Natural killer cell (primary cell): ENCODE data around the gene RNF144B. TPM values are rescaled to one million over a fixed set of nuclear protein-coding genes. Genes with fewer than 3 reads are reported as not detected.

Source experiments
- ATAC-seq, 3 donors: fragments of 150-1000 bp in 2 of 3; fragments of 200-7000 bp in 1 of 3; cut with Tn5 transposase; 1 replicate in 1 of 3; 2 replicates in 2 of 3; pipeline ENCODE4 v1.10.0; 2021; ENCODE audit warnings: mild to moderate bottlenecking in 2 of 3, moderate library complexity in 2 of 3
- DNase-seq, 2 donors: peaks; one replicate each; pipeline versions ENCODE4 v3.0.0 to v3.0.0-alpha.2; 2013 to 2021; ENCODE audit warnings: mixed read lengths in 1 of 2
- H3K27ac ChIP-seq: one replicate; pipeline ENCODE4 v1.5.1; 2013; ENCODE audit warnings: mild to moderate bottlenecking, low read length
- H3K27me3 ChIP-seq: one replicate; pipeline ENCODE4 v1.6.1; 2013; ENCODE audit warnings: low read length; ENCODE audit not compliant: control insufficient read depth, insufficient read depth
- H3K36me3 ChIP-seq: one replicate; pipeline ENCODE4 v1.6.1; 2013; ENCODE audit warnings: low read length; ENCODE audit not compliant: control insufficient read depth, insufficient read depth
- H3K4me1 ChIP-seq: one replicate; pipeline ENCODE4 v1.6.1; 2013; ENCODE audit warnings: low read length; ENCODE audit not compliant: control insufficient read depth, insufficient read depth
- H3K4me3 ChIP-seq: one replicate; pipeline ENCODE4 v1.5.1; 2013; ENCODE audit warnings: low read length
- H3K9me3 ChIP-seq: one replicate; pipeline ENCODE4 v1.6.1; 2013; ENCODE audit warnings: low read length; ENCODE audit not compliant: control insufficient read depth, insufficient read depth
- H3K27ac Mint-ChIP-seq, 2 donors: one replicate each; pipeline ENCODE4 v1.8.0; 2022; ENCODE audit warnings: mild to moderate bottlenecking in 2 of 2, mixed read lengths in 2 of 2, moderate library complexity in 1 of 2
- H3K27me3 Mint-ChIP-seq, 2 donors: one replicate each; pipeline ENCODE4 v1.8.0; 2022; ENCODE audit warnings: low read depth in 2 of 2, mixed read lengths in 2 of 2
- H3K36me3 Mint-ChIP-seq: one replicate; pipeline ENCODE4 v1.8.0; 2022; ENCODE audit warnings: mixed read lengths
- H3K4me1 Mint-ChIP-seq, 2 donors: one replicate each; pipeline ENCODE4 v1.8.0; 2022; ENCODE audit warnings: mixed read lengths in 2 of 2
- H3K4me3 Mint-ChIP-seq: one replicate; pipeline ENCODE4 v1.8.0; 2022; ENCODE audit warnings: mild to moderate bottlenecking, moderate library complexity, mixed read lengths
- H3K9me3 Mint-ChIP-seq, 2 donors: one replicate each; pipeline ENCODE4 v1.8.0; 2022; ENCODE audit warnings: mixed read lengths in 2 of 2
- CTCF ChIP-seq: fragments of 200-600 bp; IDR thresholded peaks from one replicate; pipeline ENCODE4 v1.8.0; 2022; ENCODE audit warnings: antibody characterized with exemption
- WGBS: methylation state at CpG from one replicate; pipeline ENCODE4 v1.1.7; 2013; ENCODE audit warnings: missing lambda C conversion rate; ENCODE audit not compliant: insufficient coverage; 5-methylcytosine and 5-hydroxymethylcytosine counted together
- intact Hi-C: fragments of 100-400 bp; cut with micrococcal nuclease; formaldehyde crosslinking; loops from one replicate; pipeline ENCODE4 v1.14.2; 2022
- total RNA-seq, 4 donors: library from RNA; stranded (reverse); fragments of 120-200 nt in 1 of 4; gene quantifications; one replicate each; pipeline versions ENCODE4 v1.2.3 to v1.2.4, GENCODE V29; 2013 to 2022

Gene RNF144B
- total RNA-seq, 3 donors from 2014 or later (not counting 1 experiment from before 2014, with no cell fraction given): 3.3 to 10.5 (median 5.2) TPM

- TF ChIP-seq CTCF: no peak
- ATAC-seq (no peak), DNase-seq (no peak)
- no peaks in the 10 kb centered on the region for H3K4me1 Mint-ChIP-seq
- no peaks in the 10 kb centered on the region for H3K9me3 ChIP-seq
- H3K27ac Mint-ChIP-seq: no peak overlapping the region
- H3K4me3 Mint-ChIP-seq: no peak overlapping the region
- WGBS: 80% methylated on average over 3 of the region's 4 CpGs
- peaks cover 8 to 16% of the 10 kb centered on the region in 2 donors for H3K27me3 Mint-ChIP-seq
- H3K27me3 ChIP-seq: no peaks in the 10 kb centered on the region
- no peaks in the 10 kb centered on the region for H3K36me3 ChIP-seq
- H3K9me3 Mint-ChIP-seq: no peaks in the 10 kb centered on the region
- H3K36me3 Mint-ChIP-seq: no peaks in the 10 kb centered on the region
- no peak overlapping the region for H3K4me3 ChIP-seq
- no peaks in the 10 kb centered on the region for H3K4me1 ChIP-seq
- intact Hi-C loops: no loop called here
- no peak overlapping the region for H3K27ac ChIP-seq
Measured at GRCh38 chr6:18489335-18489734, 102.2 kb downstream of the RNF144B start.

- Histone ChIP-seq H3K27ac (no peak overlapping the region), H3K36me3 (no peaks in the 10 kb centered on the region), H3K27me3 (no peaks in the 10 kb centered on the region), H3K4me1 (no peaks in the 10 kb centered on the region), H3K9me3 (no peaks in the 10 kb centered on the region), H3K4me3 (no peak overlapping the region)
- Mint-ChIP-seq H3K27me3 (peaks cover 3 to 10% of the 10 kb centered on the region in 2 donors), H3K36me3 (no peaks in the 10 kb centered on the region), H3K9me3 (no peaks in the 10 kb centered on the region), H3K4me3 (no peak overlapping the region), H3K27ac (no peak overlapping the region), H3K4me1 (no peaks in the 10 kb centered on the region)
- WGBS: 86% methylated on average over 10 of the region's 11 CpGs
- DNase-seq (no peak), ATAC-seq (no peak)
- intact Hi-C loops: no loop called here
- no peak for TF ChIP-seq CTCF
Measured at GRCh38 chr6:18491308-18492045, 104.3 kb downstream of the RNF144B start.

- Histone ChIP-seq H3K27me3 (no peaks in the 10 kb centered on the region), H3K9me3 (no peaks in the 10 kb centered on the region), H3K4me1 (no peaks in the 10 kb centered on the region), H3K4me3 (no peak overlapping the region), H3K36me3 (no peaks in the 10 kb centered on the region), H3K27ac (no peak overlapping the region)
- H3K27ac Mint-ChIP-seq: no peak overlapping the region
- no peaks in the 10 kb centered on the region for H3K4me1 Mint-ChIP-seq
- DNase-seq (no peak), ATAC-seq (no peak)
- no peak overlapping the region for H3K4me3 Mint-ChIP-seq
- no peak for TF ChIP-seq CTCF
- no peaks in the 10 kb centered on the region for H3K36me3 Mint-ChIP-seq
- intact Hi-C loops: no loop called here
- peaks cover 6 to 10% of the 10 kb centered on the region in 2 donors for H3K27me3 Mint-ChIP-seq
- 87% methylated on average over 2 of the region's 2 CpGs for WGBS
- no peaks in the 10 kb centered on the region for H3K9me3 Mint-ChIP-seq
Measured at GRCh38 chr6:18492972-18493371, 105.8 kb downstream of the RNF144B start.

GRCh38 chr6:18493382-18493891, 106.3 kb downstream of the RNF144B start:
- no peak overlapping the region for H3K27ac Mint-ChIP-seq
- no peaks in the 10 kb centered on the region for H3K36me3 Mint-ChIP-seq
- no peaks in the 10 kb centered on the region for H3K9me3 ChIP-seq
- H3K4me1 Mint-ChIP-seq: no peaks in the 10 kb centered on the region
- H3K27me3 Mint-ChIP-seq: peaks cover 6 to 10% of the 10 kb centered on the region in 2 donors
- H3K4me3 Mint-ChIP-seq: no peak overlapping the region
- H3K27ac ChIP-seq: no peak overlapping the region
- H3K4me3 ChIP-seq: no peak overlapping the region
- ATAC-seq (no peak), DNase-seq (no peak)
- intact Hi-C loops: no loop called here
- H3K27me3 ChIP-seq: no peaks in the 10 kb centered on the region
- no peaks in the 10 kb centered on the region for H3K4me1 ChIP-seq
- H3K36me3 ChIP-seq: no peaks in the 10 kb centered on the region
- no peak for TF ChIP-seq CTCF
- no peaks in the 10 kb centered on the region for H3K9me3 Mint-ChIP-seq
- 88% methylated on average over 4 of the region's 4 CpGs for WGBS
